H4 (cell line): ENCODE data around the gene RNASEL. TPM values are rescaled to one million over a fixed set of nuclear protein-coding genes. Genes with fewer than 3 reads are reported as not detected.
"Not testable (repeated sequence)": the region's sequence is repeated elsewhere in the genome, so short reads cannot be mapped to it uniquely, and the experiment has no call there.

ENCODE experiments used
- DNase-seq: peaks from one replicate; pipeline ENCODE4 v3.0.0-alpha.2; 2015; ENCODE audit warnings: low spot score
- total RNA-seq: library from RNA; depleted of rRNA; stranded (reverse); fragments of >200 nt; shearing (Covaris generic); gene quantifications from 2 replicates; pipeline ENCODE4 v1.2.3, GENCODE V29; 2014; rRNA removed

The RNASEL gene
- 12.2 and 12.6 TPM in 2 replicates for total RNA-seq

DNA sequence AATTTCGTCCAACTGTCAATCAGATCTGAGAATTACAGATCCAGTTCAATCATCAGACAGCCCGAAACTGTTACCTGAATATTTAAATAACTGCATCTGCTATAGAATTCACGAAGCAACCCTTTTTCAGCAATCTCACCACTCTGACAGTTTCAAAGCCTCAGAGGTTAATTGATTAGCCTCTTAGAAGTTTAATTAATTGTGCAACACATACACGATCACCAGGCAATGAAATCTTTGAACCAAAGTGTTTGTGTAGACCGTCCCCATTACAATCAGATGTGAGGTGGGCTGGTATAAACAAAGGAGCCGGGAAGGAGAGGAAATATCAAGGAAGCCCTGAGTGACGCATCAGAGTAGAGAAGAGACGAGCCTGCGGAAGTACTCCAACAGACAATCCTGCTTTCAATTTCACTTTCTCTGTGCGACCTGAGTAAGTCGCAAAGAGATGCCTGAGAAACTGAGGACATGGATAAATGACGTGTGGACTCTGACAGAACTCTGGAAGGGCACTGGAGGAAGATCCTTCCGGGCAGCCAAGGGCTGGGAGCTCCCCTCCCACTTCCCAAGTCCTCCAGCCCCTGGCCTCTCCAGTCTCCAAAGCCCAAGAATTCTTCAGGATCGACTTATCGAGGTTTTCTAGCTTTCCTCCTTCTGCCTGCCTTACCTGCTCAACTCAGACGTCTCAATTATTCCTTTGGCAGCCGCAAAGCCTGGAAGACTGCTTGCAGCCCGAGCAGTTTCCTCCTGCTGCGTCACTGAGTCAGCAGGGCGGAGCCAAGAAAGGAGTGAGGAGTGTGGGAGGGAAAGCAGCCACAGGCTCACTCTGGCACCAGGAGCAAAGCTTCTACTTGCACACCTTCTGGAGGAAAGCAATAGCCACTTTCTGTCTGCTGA, at the start of gene RNASEL:
RNASEL (minus strand) TSS at position 757 of the 897 bp plus-strand sequence. CDS start 2,450 bp downstream, outside the sequence.
- DNase-seq = peak; percentile 69

DNA sequence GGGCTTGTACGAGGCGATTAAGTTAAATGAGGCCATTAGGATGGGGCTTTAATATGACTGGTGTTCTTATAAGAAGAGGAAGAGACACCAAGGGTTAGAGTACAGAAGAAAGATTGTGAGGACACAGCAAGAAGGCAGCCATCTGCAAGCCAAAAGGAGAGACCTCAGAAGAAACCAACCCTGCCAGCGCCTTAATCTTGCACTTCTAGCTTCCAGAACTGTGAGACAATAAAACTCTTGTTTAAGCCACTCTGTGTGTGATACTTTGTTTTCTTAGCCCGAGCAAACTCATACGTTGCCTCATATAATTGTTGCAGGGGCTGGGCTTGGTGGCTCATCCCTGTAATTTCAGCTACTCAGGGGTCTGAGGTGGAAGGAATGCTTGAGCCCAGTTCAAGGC, 48.7 kb upstream of the RNASEL start:
- no peak for DNase-seq

GRCh38 chr1:182635871-182636270, 46.8 kb upstream of the RNASEL start:
- no peak for DNase-seq

DNA sequence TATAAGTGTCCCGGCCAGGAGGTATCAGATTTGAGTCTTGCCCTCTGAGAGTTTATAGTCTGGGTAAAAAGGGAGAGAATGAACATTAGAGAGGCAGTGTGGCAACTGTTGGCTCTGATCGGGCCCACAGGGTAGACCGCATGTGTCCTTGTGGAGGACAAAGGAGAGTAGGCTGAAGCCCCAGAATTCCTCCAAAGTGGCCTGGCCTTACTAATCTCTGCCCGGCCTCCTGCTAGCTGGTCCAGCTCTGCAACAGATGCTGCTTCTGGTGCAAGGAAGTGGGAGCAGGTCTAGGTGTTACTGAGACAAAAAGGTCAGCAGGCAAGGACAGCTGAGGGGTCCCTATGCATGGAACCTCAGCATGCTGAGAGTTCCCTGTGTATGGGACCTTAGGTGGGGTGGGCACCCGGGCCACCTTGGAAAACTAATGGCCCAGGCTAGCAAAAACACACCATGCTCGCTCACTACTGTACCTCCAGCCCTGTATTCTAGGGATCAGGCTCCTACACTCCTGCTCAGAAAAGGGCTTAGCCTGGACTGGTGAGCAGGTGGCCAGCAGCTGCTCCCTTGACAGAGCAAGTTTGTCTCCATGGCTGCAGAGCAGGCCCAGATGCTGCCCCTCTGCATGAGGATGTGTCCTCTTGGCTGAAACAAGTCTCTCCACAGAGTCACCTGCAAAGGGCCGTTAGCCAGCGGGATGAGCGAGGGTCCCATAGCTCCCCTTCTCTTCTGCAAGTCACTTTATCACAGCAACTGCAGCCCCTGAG, 45.4 kb upstream of the RNASEL start:
- no peak for DNase-seq

- no peak for DNase-seq
Observed at GRCh38 chr1:182633657-182634281, 44.7 kb upstream of the RNASEL start.

DNA sequence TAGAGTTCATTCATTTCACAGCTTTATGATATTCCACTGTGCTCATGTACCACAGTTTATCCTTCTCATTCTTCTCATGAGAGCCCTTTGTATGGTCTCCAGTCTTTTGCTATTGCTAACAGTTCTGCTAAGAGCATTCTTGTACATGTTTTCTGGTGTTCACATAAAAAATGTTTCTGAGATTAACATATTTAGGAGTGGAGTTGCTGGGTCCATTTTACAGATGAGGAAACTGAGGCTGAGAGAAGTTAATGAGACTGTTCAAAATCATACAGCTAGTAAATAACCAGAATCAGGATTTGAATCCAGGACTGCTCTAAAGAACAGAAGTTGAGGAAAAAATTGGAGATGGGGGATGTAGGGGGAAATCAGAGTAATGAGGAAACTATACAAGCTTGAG, 44.0 kb upstream of the RNASEL start:
- DNase-seq = no peak

GRCh38 chr1:182632441-182632857, 43.4 kb upstream of the RNASEL start:
- not testable (repeated sequence) for DNase-seq

- no peak for DNase-seq
Observed at GRCh38 chr1:182631954-182632353, 42.9 kb upstream of the RNASEL start.

DNA sequence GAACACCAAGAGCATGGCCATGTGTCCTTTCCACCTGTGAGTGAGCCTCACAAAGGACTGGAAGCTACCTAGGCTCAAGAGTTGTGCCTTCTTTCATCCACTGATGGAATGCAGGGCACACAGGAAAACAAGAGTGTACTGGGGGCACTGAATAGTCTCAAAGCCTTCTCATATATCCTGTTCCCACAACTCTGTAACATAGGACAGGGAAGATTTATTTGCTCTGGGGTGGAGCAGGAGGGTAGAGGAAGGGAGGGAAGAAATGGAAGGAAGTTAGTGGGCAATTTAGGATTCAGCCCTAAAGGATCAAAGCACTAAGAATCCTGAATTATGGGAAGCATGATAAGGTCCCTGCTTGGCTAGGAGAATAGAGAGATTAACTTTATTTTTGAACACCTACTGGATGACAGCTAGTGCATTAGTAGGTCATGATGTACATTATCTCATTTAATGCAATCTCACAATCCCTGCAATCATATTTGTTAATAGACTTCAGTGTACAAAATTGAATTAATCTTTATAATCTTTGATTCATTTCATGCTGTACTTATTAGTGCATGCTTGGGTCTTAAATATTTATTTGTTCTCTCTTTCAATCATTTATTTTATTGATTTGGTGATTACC, 42.1 kb upstream of the RNASEL start:
- DNase-seq = no peak

DNA sequence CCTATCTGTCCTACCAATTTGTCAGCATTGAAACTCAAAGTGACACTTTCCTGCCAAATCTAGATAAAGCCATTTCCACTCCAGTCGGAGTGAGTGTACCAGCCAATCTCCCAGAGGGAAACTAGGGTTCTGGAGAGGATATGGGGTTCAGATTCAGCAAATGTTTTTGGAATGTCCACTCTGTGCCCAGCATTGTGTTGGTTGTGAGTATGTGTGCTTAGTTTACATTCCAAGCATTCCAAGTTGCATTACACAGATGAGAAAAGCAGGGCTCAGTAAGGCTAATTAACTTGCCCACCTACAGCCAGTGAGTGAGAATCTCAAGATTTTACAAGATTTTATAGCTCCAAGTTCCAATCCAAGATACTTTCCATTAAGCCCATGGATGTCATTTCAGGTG, 41.5 kb upstream of the RNASEL start:
- no peak for DNase-seq

DNA sequence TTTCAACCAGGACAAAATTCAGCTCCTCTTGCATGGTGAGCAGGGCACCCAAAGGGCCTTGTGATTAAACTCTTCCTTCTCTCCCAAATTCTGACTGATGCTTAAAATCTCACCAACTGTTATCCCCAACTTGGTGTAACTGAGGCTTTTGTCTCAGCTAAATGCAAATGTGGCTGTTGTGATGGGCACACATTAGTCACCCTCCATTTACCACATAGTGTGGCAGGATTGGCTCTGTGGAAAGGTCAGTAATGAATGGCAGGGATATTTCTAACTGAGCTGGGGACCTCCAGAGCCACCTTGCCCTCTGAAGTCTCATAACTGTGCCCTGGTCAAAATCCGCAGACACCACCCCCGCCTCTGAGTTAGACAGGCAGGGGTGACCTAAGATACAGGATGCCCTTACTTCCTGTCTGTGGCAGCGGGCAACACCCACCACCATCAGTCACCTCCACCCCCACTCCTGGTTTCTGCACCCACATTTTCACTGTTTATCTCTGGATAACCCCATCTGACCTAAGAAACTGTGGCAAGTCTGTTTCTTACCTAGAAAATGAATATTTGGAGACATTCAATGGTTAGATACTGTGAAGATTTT, 40.5 kb upstream of the RNASEL start:
- DNase-seq = no peak

DNA sequence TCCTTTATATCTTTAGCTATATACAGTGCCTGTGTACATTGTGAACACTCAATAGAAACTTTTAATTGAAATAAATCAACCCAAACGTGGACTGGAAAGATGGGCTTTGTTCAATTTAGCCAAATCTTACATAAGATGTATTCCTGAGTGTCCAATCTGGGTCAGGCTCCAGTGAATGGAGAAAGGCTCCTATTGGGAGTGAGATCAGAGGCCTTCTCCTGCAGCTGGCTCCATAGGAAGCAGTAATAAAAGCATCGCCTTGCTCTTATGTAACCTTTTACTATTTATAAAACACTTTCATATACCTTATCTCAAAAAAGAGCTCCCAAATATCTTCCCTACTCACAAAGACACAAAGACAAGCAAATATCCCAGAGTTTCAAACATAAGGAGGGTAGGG, 40.0 kb upstream of the RNASEL start:
- no peak for DNase-seq

- DNase-seq = no peak
Observed at GRCh38 chr1:182628657-182629056, 39.6 kb upstream of the RNASEL start.

DNA sequence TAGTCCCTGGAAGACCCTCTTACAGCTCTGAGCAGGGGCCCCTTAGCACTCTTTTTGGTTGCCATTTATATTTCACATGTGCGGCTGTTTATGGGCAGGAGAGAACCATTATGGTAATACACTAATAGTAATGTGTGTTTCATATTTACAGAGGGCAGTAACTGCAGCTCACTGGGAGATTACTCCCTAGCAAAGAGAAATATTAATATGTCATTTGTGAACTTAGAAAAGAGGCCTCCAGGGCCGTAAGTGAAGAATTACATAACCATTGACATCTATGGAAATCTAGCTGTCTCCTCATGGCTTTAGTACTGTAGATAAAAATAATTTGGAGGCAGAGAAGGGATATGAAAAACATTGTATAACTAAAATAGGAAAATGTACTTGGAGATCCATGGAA, 38.6 kb upstream of the RNASEL start:
- DNase-seq = no peak

- no peak for DNase-seq
Observed at GRCh38 chr1:182626527-182626926, 37.5 kb upstream of the RNASEL start.

DNA sequence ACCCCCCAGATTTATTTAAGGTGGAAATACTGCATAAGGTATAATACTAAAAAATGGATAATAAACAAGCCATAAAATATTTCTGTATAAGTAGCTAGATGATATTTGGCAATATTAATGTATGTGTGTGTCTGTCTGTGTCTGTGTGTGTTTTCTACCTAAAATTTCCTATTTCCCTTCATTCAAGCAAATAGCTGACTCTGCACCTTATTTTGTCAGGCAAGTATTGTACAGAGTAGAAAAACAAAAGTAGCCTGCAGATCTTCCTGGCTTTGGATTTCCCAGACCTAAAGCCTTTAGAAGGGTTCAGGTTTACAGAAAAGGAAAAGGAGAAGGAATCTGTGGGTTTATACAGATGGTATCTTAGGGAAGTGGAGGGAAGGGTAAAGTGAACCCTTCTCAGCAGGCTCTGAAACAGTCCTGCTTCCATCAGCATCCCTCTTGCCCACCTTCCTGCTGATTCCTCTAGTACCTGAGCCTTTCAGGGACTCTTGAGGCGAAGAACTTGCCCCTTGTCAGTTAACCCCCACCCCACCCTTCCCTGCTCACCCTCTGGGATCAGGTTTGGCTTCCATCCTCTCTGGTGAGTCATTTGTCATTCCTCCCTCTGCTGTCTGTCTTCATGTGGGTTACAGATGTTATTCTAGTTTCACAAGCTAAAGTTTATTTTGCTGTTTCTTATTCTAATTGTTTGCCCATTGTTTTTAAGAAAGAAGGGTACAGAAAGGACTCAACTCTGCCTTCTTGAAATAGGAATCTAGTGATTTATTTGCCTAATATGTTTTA, 36.9 kb upstream of the RNASEL start:
- no peak for DNase-seq

- DNase-seq = no peak
Observed at GRCh38 chr1:182625024-182625423, 36.0 kb upstream of the RNASEL start.

DNA sequence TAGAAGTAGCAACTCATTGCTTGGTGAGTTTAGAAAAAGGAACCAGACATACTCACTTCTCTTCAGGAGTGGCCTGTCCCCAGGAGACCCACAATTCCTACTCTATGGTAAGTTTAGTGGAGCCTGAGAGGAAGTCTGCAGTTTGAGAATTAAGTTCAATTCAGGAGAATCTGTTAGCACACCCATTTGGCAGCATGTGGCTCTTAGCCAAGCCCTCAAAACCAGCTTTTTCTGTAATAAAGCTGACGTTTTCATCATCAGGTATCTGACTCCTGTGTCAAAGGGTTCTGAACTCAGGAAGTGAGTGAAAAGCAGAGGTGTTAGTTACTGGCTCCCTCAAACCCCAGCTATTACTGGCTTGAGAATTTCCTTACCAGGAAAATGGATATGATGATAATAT, 35.5 kb upstream of the RNASEL start:
- DNase-seq = no peak

DNA sequence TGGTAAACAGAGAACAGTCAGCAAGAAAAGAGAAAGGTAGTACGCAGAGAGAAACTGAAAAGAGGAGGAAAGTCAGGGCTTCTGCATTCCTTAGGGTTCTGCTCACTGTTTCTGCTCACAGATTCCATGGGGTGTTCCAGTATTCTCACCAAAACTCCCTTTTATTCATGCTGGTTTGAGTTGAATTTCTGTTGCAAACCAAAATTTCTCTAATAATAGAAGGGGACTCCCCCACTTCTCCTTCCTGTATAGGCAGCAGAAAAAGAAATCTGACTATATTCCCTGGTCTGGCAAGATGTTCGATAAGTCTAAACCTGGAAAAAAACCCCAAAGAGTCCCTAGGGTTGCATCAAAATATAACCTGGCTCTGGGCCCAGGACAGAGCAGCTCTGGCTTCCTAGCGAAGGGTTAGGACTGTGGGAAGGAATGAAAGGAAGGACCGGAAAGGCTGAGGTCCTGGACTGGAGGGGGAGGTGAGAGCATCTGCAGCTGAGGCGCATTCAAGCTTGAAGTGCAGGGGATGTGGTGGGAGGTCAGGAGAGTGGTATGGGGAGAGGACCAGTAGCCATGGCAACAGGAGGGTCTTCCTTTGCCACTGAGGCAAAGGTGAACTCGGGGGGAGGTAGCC, 34.0 kb upstream of the RNASEL start:
- no peak for DNase-seq

DNA sequence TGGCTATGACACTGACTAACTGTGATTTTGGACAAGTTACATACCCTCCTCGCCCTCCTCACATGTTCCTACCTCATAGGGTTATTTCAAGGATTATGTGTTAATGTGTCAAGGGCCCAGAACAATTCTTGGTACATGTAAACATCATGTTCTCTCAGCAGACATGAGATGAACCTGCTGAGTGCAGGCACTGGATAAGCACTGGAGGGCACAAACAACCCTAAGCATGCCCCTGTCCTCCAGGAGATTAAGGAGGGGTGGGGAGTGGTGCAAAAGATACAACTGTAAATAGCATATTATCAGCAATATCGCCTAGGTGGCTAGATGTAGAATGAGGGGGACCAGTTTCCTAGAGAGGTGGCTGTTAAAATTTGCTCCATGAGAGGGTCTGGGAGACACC, 32.9 kb upstream of the RNASEL start:
- no peak for DNase-seq
